Tibial artery (tissue), 4 donors: ENCODE measurements around the gene INPP5B.
A peak's percentile ranks its signal among the peaks of the same experiment; 100 is the strongest.

Experiments
- DNase-seq, 2 donors: peaks; one replicate each; pipeline ENCODE4 v3.0.0-alpha.2; 2019
- H3K27ac ChIP-seq, 2 donors: fragments of 200-600 bp; sonication (generic) in 1 of 2; 1 replicate in 1 of 2; 2 replicates in 1 of 2; pipeline ENCODE4 v1.5.1; 2018 to 2019; ENCODE audit warnings: mild to moderate bottlenecking in 1 of 2
- H3K27me3 ChIP-seq, 2 donors: fragments of 200-600 bp; sonication (generic) in 1 of 2; one replicate each; pipeline versions ENCODE4 v1.5.1 to v1.6.0; 2016 to 2019
- H3K36me3 ChIP-seq, 3 donors: fragments of 200-600 bp; sonication (generic) in 2 of 3; one replicate each; pipeline ENCODE4 v1.5.1; 2016 to 2019; ENCODE audit warnings: mild to moderate bottlenecking in 2 of 3
- H3K4me1 ChIP-seq, 4 donors: fragments of 200-600 bp; sonication (generic) in 2 of 4; 1 replicate in 3 of 4; 2 replicates in 1 of 4; pipeline ENCODE4 v1.5.1; 2016 to 2019
- H3K4me3 ChIP-seq, 2 donors: fragments of 200-600 bp; sonication (generic) in 1 of 2; 1 replicate in 1 of 2; 2 replicates in 1 of 2; pipeline ENCODE4 v1.5.1; 2018 to 2019; ENCODE audit warnings: mild to moderate bottlenecking in 2 of 2
- H3K9me3 ChIP-seq, 3 donors: fragments of 200-600 bp; sonication (generic) in 1 of 3; one replicate each; pipeline ENCODE4 v1.5.1; 2016 to 2019
- intact Hi-C: fragments of 100-400 bp; cut with DNase I; formaldehyde crosslinking; loops from one replicate; pipeline ENCODE4 v1.15.0; 2023; ENCODE audit warnings: low total_unique reads
- TF ChIP-seq, protein P1 (sequence below), 2 experiments: fragments of 200-600 bp in 1 of 2; fragments of 450-650 bp in 1 of 2; IDR thresholded peaks; one replicate each; pipeline ENCODE4 v1.5.1; 2017 to 2019; ENCODE audit warnings: antibody characterized with exemption in 2 of 2, mild to moderate bottlenecking in 1 of 2, moderate library complexity in 1 of 2

INPP5B gene

GRCh38 chr1:37821481-37821880 is 125.4 kb downstream of the INPP5B start:
- Histone ChIP-seq H3K36me3 (peaks cover 48 to 94% (median 77%) of the 10 kb centered on the region in 3 donors), H3K4me3 (no peak overlapping the region), H3K9me3 (no peaks in the 10 kb centered on the region), H3K27ac (no peak overlapping the region), H3K4me1 (peaks cover 0 to 4% (median 0%) of the 10 kb centered on the region in 4 donors), H3K27me3 (no peaks in the 10 kb centered on the region)
- TF ChIP-seq, protein P1, sequence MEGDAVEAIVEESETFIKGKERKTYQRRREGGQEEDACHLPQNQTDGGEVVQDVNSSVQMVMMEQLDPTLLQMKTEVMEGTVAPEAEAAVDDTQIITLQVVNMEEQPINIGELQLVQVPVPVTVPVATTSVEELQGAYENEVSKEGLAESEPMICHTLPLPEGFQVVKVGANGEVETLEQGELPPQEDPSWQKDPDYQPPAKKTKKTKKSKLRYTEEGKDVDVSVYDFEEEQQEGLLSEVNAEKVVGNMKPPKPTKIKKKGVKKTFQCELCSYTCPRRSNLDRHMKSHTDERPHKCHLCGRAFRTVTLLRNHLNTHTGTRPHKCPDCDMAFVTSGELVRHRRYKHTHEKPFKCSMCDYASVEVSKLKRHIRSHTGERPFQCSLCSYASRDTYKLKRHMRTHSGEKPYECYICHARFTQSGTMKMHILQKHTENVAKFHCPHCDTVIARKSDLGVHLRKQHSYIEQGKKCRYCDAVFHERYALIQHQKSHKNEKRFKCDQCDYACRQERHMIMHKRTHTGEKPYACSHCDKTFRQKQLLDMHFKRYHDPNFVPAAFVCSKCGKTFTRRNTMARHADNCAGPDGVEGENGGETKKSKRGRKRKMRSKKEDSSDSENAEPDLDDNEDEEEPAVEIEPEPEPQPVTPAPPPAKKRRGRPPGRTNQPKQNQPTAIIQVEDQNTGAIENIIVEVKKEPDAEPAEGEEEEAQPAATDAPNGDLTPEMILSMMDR (IDR thresholded peaks at IDR 0.05), result no peak
- intact Hi-C loops, result no loop called here
- no peak for DNase-seq

GRCh38 chr1:37817481-37817880 is 129.4 kb downstream of the INPP5B start:
- no peak for DNase-seq
- no peaks in the 10 kb centered on the region for H3K27me3 ChIP-seq
- peaks cover 0 to 4% (median 0%) of the 10 kb centered on the region in 4 donors for H3K4me1 ChIP-seq
- no peaks in the 10 kb centered on the region for H3K9me3 ChIP-seq
- intact Hi-C loops, result no loop called here
- no peak overlapping the region for H3K4me3 ChIP-seq
- H3K36me3 ChIP-seq, result peaks cover 45 to 83% (median 63%) of the 10 kb centered on the region in 3 donors
- H3K27ac ChIP-seq, result no peak overlapping the region
- TF ChIP-seq, protein P1 (IDR thresholded peaks at IDR 0.05), result no peak

GRCh38 chr1:37814252-37814651 is 132.6 kb downstream of the INPP5B start:
- Histone ChIP-seq H3K27me3 (no peaks in the 10 kb centered on the region), H3K9me3 (no peaks in the 10 kb centered on the region), H3K4me3 (no peak overlapping the region), H3K36me3 (peaks cover 18 to 55% (median 37%) of the 10 kb centered on the region in 3 donors), H3K27ac (no peak overlapping the region), H3K4me1 (peaks cover 0 to 23% (median 5%) of the 10 kb centered on the region in 4 donors)
- intact Hi-C loops, result loop anchor here (5.0 kb wide), 1 partner anchor 43 kb away; the partner anchor contains the start of gene MTF1
- DNase-seq, result no peak
- TF ChIP-seq, protein P1 (IDR thresholded peaks at IDR 0.05), result no peak

- TF ChIP-seq, protein P1 (IDR thresholded peaks at IDR 0.05), result no peak
- no peaks in the 10 kb centered on the region for H3K27me3 ChIP-seq
Measured at GRCh38 chr1:37813529-37814145, 133.2 kb downstream of the INPP5B start.

GRCh38 chr1:37811027-37811655 is 135.7 kb downstream of the INPP5B start:
- TF ChIP-seq, protein P1 (IDR thresholded peaks at IDR 0.05), result peak; percentile 53 to 69
- Histone ChIP-seq H3K4me1 (peaks cover 0 to 38% (median 26%) of the 10 kb centered on the region in 4 donors), H3K36me3 (peaks cover 12 to 32% (median 14%) of the 10 kb centered on the region in 3 donors), H3K27ac (peak overlapping the region in 1 of 2 donors; percentile 96), H3K27me3 (no peaks in the 10 kb centered on the region), H3K4me3 (no peak overlapping the region), H3K9me3 (no peaks in the 10 kb centered on the region)
- intact Hi-C loops, result loop anchor here (5.0 kb wide), 1 partner anchor 46 kb away; the partner anchor contains the start of gene MTF1
- peak in 1 of 2 donors; percentile 73 for DNase-seq

More at GRCh38 chr1:37813529-37814145, 133.2 kb downstream of the INPP5B start:
- Histone ChIP-seq H3K27ac (no peak overlapping the region), H3K4me3 (no peak overlapping the region), H3K9me3 (no peaks in the 10 kb centered on the region), H3K4me1 (peaks cover 0 to 29% (median 11%) of the 10 kb centered on the region in 4 donors), H3K36me3 (peaks cover 15 to 49% (median 31%) of the 10 kb centered on the region in 3 donors)
- DNase-seq, result no peak
- intact Hi-C loops, result loop anchor here (5.0 kb wide), 1 partner anchor 44 kb away; the partner anchor contains the start of gene MTF1
